AG09309 (cell line): Measurements from ENCODE around the gene LHFPL5.

Experiments used
- DNase-seq: peaks from one replicate; pipeline ENCODE4 v3.0.0-alpha.2; 2010; ENCODE audit warnings: low read depth
- H3K4me3 ChIP-seq: 2 replicates; pipeline ENCODE4 v1.5.1; 2011; ENCODE audit warnings: mild to moderate bottlenecking, low read depth, low read length, moderate library complexity; ENCODE audit not compliant: control insufficient read depth
- CTCF ChIP-seq: IDR thresholded peaks from 2 replicates; pipeline ENCODE4 v1.5.1; 2011; ENCODE audit warnings: mild to moderate bottlenecking, low read depth, low read length, inconsistent platforms; ENCODE audit not compliant: insufficient read depth, control insufficient read depth; ENCODE audit errors: missing control alignments

Gene LHFPL5

GRCh38 chr6:35774116-35774794 lies 30.9 kb upstream of the LHFPL5 start:
- H3K4me3 ChIP-seq, result no peak overlapping the region
- no peak for TF ChIP-seq CTCF
- DNase-seq, result no peak

- no peak overlapping the region for H3K4me3 ChIP-seq
- no peak for TF ChIP-seq CTCF
- DNase-seq, result no peak
These were observed 30.1 kb upstream of the LHFPL5 start for GRCh38 chr6:35775031-35775430.

- no peak for TF ChIP-seq CTCF
- DNase-seq, result no peak
- H3K4me3 ChIP-seq, result no peak within 1 kb of the TSS; the same call in 1 of the 2 replicates
These were observed 28.6 kb upstream of the LHFPL5 start, which contains the start of gene CLPSL2 for GRCh38 chr6:35776364-35777215. TSS of gene CLPSL2 (plus strand) at chr6:35776598. CDS start at chr6:35776619, 21 bp downstream.

- no peak for TF ChIP-seq CTCF
- no peak overlapping the region for H3K4me3 ChIP-seq
- no peak for DNase-seq
These were observed 27.6 kb upstream of the LHFPL5 start for GRCh38 chr6:35777356-35778102.

GRCh38 chr6:35778437-35778836 lies 26.7 kb upstream of the LHFPL5 start:
- no peak overlapping the region for H3K4me3 ChIP-seq
- DNase-seq, result no peak
- no peak for TF ChIP-seq CTCF

- H3K4me3 ChIP-seq, result no peak within 1 kb of the TSS
- DNase-seq, result no peak
- no peak for TF ChIP-seq CTCF
These were observed 24.4 kb upstream of the LHFPL5 start, which contains the start of gene CLPSL1 for GRCh38 chr6:35780719-35781118. TSS of gene CLPSL1 (plus strand) at chr6:35781019. CDS start at chr6:35781111, 92 bp downstream.
